IPS-20b (cell line): Measurements from ENCODE around the gene SNX30.

Experiments used
- H3K27ac ChIP-seq: one replicate; pipeline ENCODE4 v1.5.1; 2013; ENCODE audit warnings: low read length
- H3K27me3 ChIP-seq: 2 replicates; pipeline ENCODE4 v1.6.1; 2013; ENCODE audit warnings: mild to moderate bottlenecking, low read length, inconsistent platforms; ENCODE audit not compliant: insufficient read depth
- H3K36me3 ChIP-seq: 2 replicates; pipeline ENCODE4 v1.6.1; 2013; ENCODE audit warnings: low read depth, mild to moderate bottlenecking, inconsistent platforms, low read length, moderate library complexity; ENCODE audit not compliant: insufficient read depth
- H3K4me1 ChIP-seq: 2 replicates; pipeline ENCODE4 v1.6.1; 2013; ENCODE audit warnings: mild to moderate bottlenecking, control low read depth, inconsistent platforms, low read length, moderate library complexity; ENCODE audit not compliant: insufficient read depth
- H3K4me3 ChIP-seq: 2 replicates; pipeline ENCODE4 v1.5.1; 2013; ENCODE audit warnings: mild to moderate bottlenecking, low read length, inconsistent platforms
- H3K9ac ChIP-seq: 2 replicates; pipeline ENCODE4 v1.6.1; 2013; ENCODE audit warnings: low read depth, mild to moderate bottlenecking, inconsistent platforms, low read length, moderate library complexity
- H3K9me3 ChIP-seq: 2 replicates; pipeline ENCODE4 v1.6.1; 2013; ENCODE audit warnings: mild to moderate bottlenecking, low read depth, low read length, inconsistent platforms; ENCODE audit not compliant: insufficient read depth

Gene SNX30

GRCh38 chr9:112836394-112836793 is 85.8 kb downstream of the SNX30 start:
- Histone ChIP-seq H3K4me3 (no peak overlapping the region), H3K27me3 (no peaks in the 10 kb centered on the region), H3K36me3 (peaks cover 19% of the 10 kb centered on the region)

GRCh38 chr9:112838342-112838741 is 87.8 kb downstream of the SNX30 start:
- Histone ChIP-seq H3K4me3 (no peak overlapping the region), H3K27me3 (no peaks in the 10 kb centered on the region), H3K27ac (no peak overlapping the region), H3K36me3 (peaks cover 19% of the 10 kb centered on the region), H3K4me1 (0 out of 2 replicates have a peak, but pooled peaks cover 4% of the 10 kb centered on the region), H3K9ac (no peak overlapping the region), H3K9me3 (no peaks in the 10 kb centered on the region)

More at GRCh38 chr9:112836394-112836793, 85.8 kb downstream of the SNX30 start:
- Histone ChIP-seq H3K27ac (no peak overlapping the region), H3K4me1 (0 out of 2 replicates have a peak, but pooled peaks cover 4% of the 10 kb centered on the region), H3K9me3 (no peaks in the 10 kb centered on the region), H3K9ac (no peak overlapping the region)

- Histone ChIP-seq H3K9ac (no peak overlapping the region), H3K36me3 (peaks cover 19% of the 10 kb centered on the region), H3K9me3 (no peaks in the 10 kb centered on the region)
Observed at GRCh38 chr9:112839331-112839730, 88.8 kb downstream of the SNX30 start.

GRCh38 chr9:112841261-112841660 is 90.7 kb downstream of the SNX30 start:
- no peak overlapping the region for H3K27ac ChIP-seq
- no peak overlapping the region for H3K9ac ChIP-seq
- H3K4me3 ChIP-seq = no peak overlapping the region
- H3K4me1 ChIP-seq = peaks cover 12% of the 10 kb centered on the region; the same call in 1 of the 2 replicates
- H3K36me3 ChIP-seq = peaks cover 19% of the 10 kb centered on the region
- H3K9me3 ChIP-seq = no peaks in the 10 kb centered on the region
- H3K27me3 ChIP-seq = no peaks in the 10 kb centered on the region

More at GRCh38 chr9:112839331-112839730, 88.8 kb downstream of the SNX30 start:
- Histone ChIP-seq H3K27ac (no peak overlapping the region), H3K27me3 (no peaks in the 10 kb centered on the region), H3K4me1 (0 out of 2 replicates have a peak, but pooled peaks cover 4% of the 10 kb centered on the region), H3K4me3 (no peak overlapping the region)

GRCh38 chr9:112842555-112842954 is 92.0 kb downstream of the SNX30 start:
- Histone ChIP-seq H3K27me3 (no peaks in the 10 kb centered on the region), H3K4me3 (no peak overlapping the region), H3K4me1 (peaks cover 15% of the 10 kb centered on the region; the same call in 1 of the 2 replicates), H3K9ac (no peak overlapping the region), H3K9me3 (no peaks in the 10 kb centered on the region), H3K36me3 (peaks cover 15% of the 10 kb centered on the region; the same call in 1 of the 2 replicates), H3K27ac (no peak overlapping the region)

- no peak overlapping the region for H3K4me3 ChIP-seq
- no peaks in the 10 kb centered on the region; the same call in 1 of the 2 replicates for H3K36me3 ChIP-seq
- H3K4me1 ChIP-seq = peaks cover 21% of the 10 kb centered on the region; the same call in 1 of the 2 replicates
- no peaks in the 10 kb centered on the region for H3K9me3 ChIP-seq
- H3K9ac ChIP-seq = no peak overlapping the region
- H3K27ac ChIP-seq = no peak overlapping the region
- H3K27me3 ChIP-seq = no peaks in the 10 kb centered on the region
Observed at GRCh38 chr9:112844771-112845542, 94.4 kb downstream of the SNX30 start.

GRCh38 chr9:112846528-112847488 is 96.2 kb downstream of the SNX30 start:
- Histone ChIP-seq H3K4me1 (peaks cover 21% of the 10 kb centered on the region; the same call in 1 of the 2 replicates), H3K4me3 (no peak overlapping the region), H3K36me3 (peaks cover 3% of the 10 kb centered on the region), H3K27ac (no peak overlapping the region), H3K9ac (no peak overlapping the region), H3K9me3 (no peaks in the 10 kb centered on the region), H3K27me3 (no peaks in the 10 kb centered on the region)

- H3K9me3 ChIP-seq = no peaks in the 10 kb centered on the region
- peaks cover 3% of the 10 kb centered on the region; the same call in 1 of the 2 replicates for H3K36me3 ChIP-seq
- no peaks in the 10 kb centered on the region for H3K27me3 ChIP-seq
- H3K4me3 ChIP-seq = no peak overlapping the region
- H3K9ac ChIP-seq = no peak overlapping the region
- no peak overlapping the region for H3K27ac ChIP-seq
- peaks cover 21% of the 10 kb centered on the region; the same call in 1 of the 2 replicates for H3K4me1 ChIP-seq
Observed at GRCh38 chr9:112848316-112849151, 98.0 kb downstream of the SNX30 start.

GRCh38 chr9:112849363-112849922 is 98.9 kb downstream of the SNX30 start:
- H3K27ac ChIP-seq = no peak overlapping the region
- peaks cover 21% of the 10 kb centered on the region; the same call in 1 of the 2 replicates for H3K4me1 ChIP-seq
- no peak overlapping the region for H3K4me3 ChIP-seq
- H3K36me3 ChIP-seq = peaks cover 3% of the 10 kb centered on the region; the same call in 1 of the 2 replicates
- H3K9me3 ChIP-seq = no peaks in the 10 kb centered on the region
- no peaks in the 10 kb centered on the region for H3K27me3 ChIP-seq
- H3K9ac ChIP-seq = no peak overlapping the region

- Histone ChIP-seq H3K27ac (no peak overlapping the region), H3K9ac (no peak overlapping the region), H3K4me1 (peaks cover 14% of the 10 kb centered on the region; the same call in 1 of the 2 replicates), H3K36me3 (peaks cover 3% of the 10 kb centered on the region; the same call in 1 of the 2 replicates), H3K27me3 (no peaks in the 10 kb centered on the region), H3K4me3 (no peak overlapping the region), H3K9me3 (no peaks in the 10 kb centered on the region)
Observed at GRCh38 chr9:112850840-112851239, 100.3 kb downstream of the SNX30 start.
